Fibroblast of lung (primary cell): ENCODE results near the gene CCSER2. TPM values are rescaled to one million over a fixed set of nuclear protein-coding genes. Genes with fewer than 3 reads are reported as not detected.

Experiments
- DNase-seq, 2 donors: peaks; one replicate each; pipeline versions ENCODE4 v3.0.0 to v3.0.0-alpha.2; 2010; ENCODE audit warnings: low read depth in 2 of 2
- H2AFZ ChIP-seq: 2 replicates; pipeline ENCODE4 v1.5.1; 2012; ENCODE audit warnings: low read length, control low read depth, inconsistent platforms
- H3K27ac ChIP-seq: 2 replicates; pipeline ENCODE4 v1.5.1; 2011; ENCODE audit warnings: low read length, control low read depth; ENCODE audit not compliant: insufficient read depth
- H3K27me3 ChIP-seq: 2 replicates; pipeline ENCODE4 v1.5.1; 2011; ENCODE audit warnings: mild to moderate bottlenecking, low read length; ENCODE audit not compliant: control insufficient read depth, insufficient read depth
- H3K36me3 ChIP-seq: 2 replicates; pipeline ENCODE4 v1.5.1; 2011; ENCODE audit warnings: low read length; ENCODE audit not compliant: control insufficient read depth, insufficient read depth
- H3K4me1 ChIP-seq: 2 replicates; pipeline ENCODE4 v1.5.1; 2011; ENCODE audit warnings: low read length; ENCODE audit not compliant: control insufficient read depth, insufficient read depth; ENCODE audit errors: extremely low read depth
- H3K4me2 ChIP-seq: 2 replicates; pipeline ENCODE4 v1.5.1; 2011; ENCODE audit warnings: low read length, control low read depth; ENCODE audit not compliant: insufficient read depth; ENCODE audit errors: extremely low read depth
- H3K4me3 ChIP-seq, 4 experiments: fragments of 200-600 bp in 1 of 4; sonication (generic) in 1 of 4; replicated peaks in 1 of 4; 2 replicates each; pipeline ENCODE4 v1.5.1; 2011 to 2016; ENCODE audit warnings: low read length in 4 of 4, low read depth in 3 of 4, mild to moderate bottlenecking in 3 of 4, control low read depth in 2 of 4, inconsistent platforms in 1 of 4, mixed read lengths in 1 of 4; ENCODE audit not compliant: insufficient read depth in 1 of 4; ENCODE audit errors: control extremely low read depth in 1 of 4
- H3K79me2 ChIP-seq: 2 replicates; pipeline ENCODE4 v1.5.1; 2012; ENCODE audit warnings: mild to moderate bottlenecking, low read length, inconsistent platforms; ENCODE audit not compliant: control insufficient read depth, insufficient read depth
- H3K9ac ChIP-seq: 2 replicates; pipeline ENCODE4 v1.5.1; 2011; ENCODE audit warnings: mild to moderate bottlenecking, low read length, control low read depth; ENCODE audit not compliant: insufficient read depth
- H3K9me3 ChIP-seq: 2 replicates; pipeline ENCODE4 v1.5.1; 2012; ENCODE audit warnings: low read depth, low read length; ENCODE audit not compliant: control insufficient read depth, insufficient read depth
- H4K20me1 ChIP-seq: 2 replicates; pipeline ENCODE4 v1.5.1; 2011; ENCODE audit warnings: low read length; ENCODE audit not compliant: control insufficient read depth, insufficient read depth; ENCODE audit errors: extremely low read depth
- CTCF ChIP-seq, 2 donors: IDR thresholded peaks in 1 of 2; conservative IDR thresholded peaks in 1 of 2; 1 replicate in 1 of 2; 2 replicates in 1 of 2; pipeline ENCODE4 v1.5.1; 2011 to 2012; ENCODE audit warnings: low read length in 2 of 2, control low read depth in 1 of 2, inconsistent platforms in 1 of 2, low read depth in 1 of 2, mild to moderate bottlenecking in 1 of 2
- EZH2 ChIP-seq: IDR thresholded peaks from 2 replicates; pipeline ENCODE4 v1.5.1; 2012; ENCODE audit warnings: low read length, control low read depth, mild to moderate bottlenecking; ENCODE audit errors: missing control alignments
- polyA plus RNA-seq, 2 donors: library from polyadenylated mRNA; depleted of rRNA in 1 of 2; stranded (reverse) in 1 of 2; unstranded in 1 of 2; fragments of >200 nt; gene quantifications; 2 replicates each; pipeline ENCODE4 v1.2.1, GENCODE V29; 2011 to 2012; ENCODE audit warnings: missing spikeins in 1 of 2
- total RNA-seq: library from RNA; depleted of rRNA; stranded (reverse); fragments of >200 nt; gene quantifications from 2 replicates; pipeline ENCODE4 v1.2.1, GENCODE V29; 2014

The CCSER2 gene
- total and polyA plus RNA-seq, 2 donors (not counting 1 experiment from before 2014, with no cell fraction given): 28.2 to 65.4 TPM

DNA sequence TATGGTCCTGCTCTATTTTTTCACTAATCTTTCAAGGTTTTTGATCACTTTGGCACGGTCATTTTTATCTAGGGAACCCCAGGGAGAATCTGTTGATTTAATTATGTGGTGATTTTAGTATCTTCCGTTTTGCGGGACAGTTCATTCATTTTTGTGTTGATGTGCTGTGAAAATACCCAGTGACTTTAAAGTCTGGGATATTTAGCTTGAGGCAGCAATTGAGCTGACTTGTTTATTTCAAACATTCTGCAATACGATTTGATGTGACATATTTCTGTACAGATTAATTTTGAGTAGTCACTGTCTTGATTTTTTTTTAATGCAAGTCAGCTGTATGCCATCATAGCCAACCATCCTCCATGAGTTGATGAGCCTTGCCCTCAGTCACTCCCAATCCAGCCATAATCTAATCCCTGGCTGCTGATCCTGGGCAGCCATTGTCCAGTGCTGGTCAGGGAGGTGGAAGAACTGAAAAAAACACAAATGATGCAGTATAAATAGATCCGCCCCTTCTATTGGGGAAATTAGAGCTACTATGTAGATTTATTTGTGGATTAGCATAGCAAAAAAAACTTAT, 183.4 kb downstream of the CCSER2 start:
- peaks cover 3% of the 10 kb centered on the region for H3K36me3 ChIP-seq

DNA sequence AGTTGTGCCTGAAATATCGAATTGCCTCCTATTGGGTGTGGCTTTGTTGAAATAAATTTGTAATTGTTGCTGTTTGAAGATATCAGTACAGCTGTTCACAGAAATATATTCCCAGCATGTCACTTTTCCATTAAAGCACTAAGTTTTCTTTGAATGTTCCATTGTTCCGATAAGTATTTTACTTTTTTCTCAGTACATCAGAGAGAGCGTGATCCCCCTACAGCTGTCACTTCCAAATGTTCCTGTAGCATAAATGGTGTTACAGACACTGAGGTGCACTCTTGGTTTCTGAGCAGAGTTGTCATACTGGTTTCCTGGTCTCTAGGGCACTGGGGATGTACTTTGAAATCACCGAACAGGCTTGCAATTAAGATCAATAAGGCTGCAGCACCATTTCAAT, 189.2 kb downstream of the CCSER2 start:
- no peaks in the 10 kb centered on the region for H3K27me3 ChIP-seq
- H3K36me3 ChIP-seq: peaks cover 3% of the 10 kb centered on the region
- no peaks in the 10 kb centered on the region for H3K9me3 ChIP-seq
- no peak overlapping the region for H3K4me3 ChIP-seq
- TF ChIP-seq EZH2 (no peak), CTCF (conservative IDR thresholded peaks at IDR 0.05 in 1 of 2, IDR thresholded peaks at IDR 0.05 in 1 of 2; ENCODE audit: low read depth in 1 of 2, low read length in 2 of 2) (no peak)
- H4K20me1 ChIP-seq: no peaks in the 10 kb centered on the region
- H3K4me1 ChIP-seq: no peaks in the 10 kb centered on the region
- no peak overlapping the region for H3K9ac ChIP-seq
- H3K27ac ChIP-seq: no peak overlapping the region
- no peaks in the 10 kb centered on the region for H3K79me2 ChIP-seq
- H2AFZ ChIP-seq: no peak overlapping the region
- no peak for DNase-seq
- no peak overlapping the region for H3K4me2 ChIP-seq

More for the DNA sequence above, 183.4 kb downstream of the CCSER2 start:
- no peak for DNase-seq
- Histone ChIP-seq H3K4me3 (no peak overlapping the region), H3K4me2 (no peak overlapping the region), H3K27me3 (no peaks in the 10 kb centered on the region), H3K27ac (no peak overlapping the region), H3K9me3 (no peaks in the 10 kb centered on the region), H3K9ac (no peak overlapping the region), H3K79me2 (no peaks in the 10 kb centered on the region), H4K20me1 (no peaks in the 10 kb centered on the region), H2AFZ (no peak overlapping the region), H3K4me1 (peaks cover 4% of the 10 kb centered on the region)
- TF ChIP-seq EZH2 (no peak), CTCF (conservative IDR thresholded peaks at IDR 0.05 in 1 of 2, IDR thresholded peaks at IDR 0.05 in 1 of 2; ENCODE audit: low read depth in 1 of 2, low read length in 2 of 2) (no peak)

DNA sequence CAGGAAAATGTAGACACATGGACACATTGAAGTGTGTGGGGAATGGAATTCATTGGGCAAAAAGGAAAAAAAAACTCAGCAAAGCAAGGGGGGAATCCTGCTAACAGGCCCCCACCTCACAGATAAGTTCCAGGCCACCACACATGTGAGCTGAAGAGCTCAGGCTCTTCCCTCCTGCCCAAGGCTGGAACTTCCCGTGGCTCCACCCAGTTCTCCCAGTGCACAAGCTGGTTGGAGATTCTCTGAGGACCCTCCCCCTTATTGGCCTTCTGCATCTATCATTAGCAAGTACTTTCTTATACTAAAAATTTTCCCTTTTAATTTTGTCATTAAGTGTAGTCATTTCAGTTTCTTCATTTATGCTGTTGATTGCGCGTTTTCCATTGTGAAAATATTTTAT, 190.8 kb downstream of the CCSER2 start:
- H2AFZ ChIP-seq: no peak overlapping the region
- no peaks in the 10 kb centered on the region for H3K9me3 ChIP-seq

More for the DNA sequence above, 190.8 kb downstream of the CCSER2 start:
- Histone ChIP-seq H3K27me3 (no peaks in the 10 kb centered on the region), H3K9ac (no peak overlapping the region), H3K79me2 (no peaks in the 10 kb centered on the region), H3K4me3 (no peak overlapping the region), H4K20me1 (no peaks in the 10 kb centered on the region), H3K4me2 (no peak overlapping the region), H3K36me3 (no peaks in the 10 kb centered on the region), H3K4me1 (no peaks in the 10 kb centered on the region), H3K27ac (no peak overlapping the region)
- TF ChIP-seq CTCF (conservative IDR thresholded peaks at IDR 0.05 in 1 of 2, IDR thresholded peaks at IDR 0.05 in 1 of 2; ENCODE audit: low read depth in 1 of 2, low read length in 2 of 2): no peak
- TF ChIP-seq EZH2: no peak
- DNase-seq: no peak
